GM18517 (cell line): Measurements from ENCODE around the gene LRP1.

Source experiments
- ATAC-seq: cut with Tn5 transposase; IDR thresholded peaks from one replicate; pipeline ENCODE4 v1.9.1; 2021; ENCODE audit warnings: mild to moderate bottlenecking, moderate library complexity; ENCODE audit not compliant: unreplicated experiment

The LRP1 gene

GRCh38 chr12:57170408-57170807 is 42.1 kb downstream of the LRP1 start:
- no peak for ATAC-seq

- no peak for ATAC-seq
Measured at GRCh38 chr12:57170927-57171326, 42.6 kb downstream of the LRP1 start.

- no peak for ATAC-seq
Measured at GRCh38 chr12:57171668-57172067, 43.4 kb downstream of the LRP1 start.

- ATAC-seq: no peak
Measured at GRCh38 chr12:57173089-57173488, 44.8 kb downstream of the LRP1 start.

- no peak for ATAC-seq
Measured at GRCh38 chr12:57173683-57174082, 45.4 kb downstream of the LRP1 start.

GRCh38 chr12:57175428-57176138 is 47.3 kb downstream of the LRP1 start:
- ATAC-seq: no peak

GRCh38 chr12:57176139-57176477 is 47.8 kb downstream of the LRP1 start:
- ATAC-seq: no peak

GRCh38 chr12:57176846-57177245 is 48.6 kb downstream of the LRP1 start:
- ATAC-seq: no peak

- ATAC-seq: no peak
Measured at GRCh38 chr12:57177354-57177753, 49.1 kb downstream of the LRP1 start.

- no peak for ATAC-seq
Measured at GRCh38 chr12:57178213-57178612, 49.9 kb downstream of the LRP1 start.

- no peak for ATAC-seq
Measured at GRCh38 chr12:57179331-57180086, 51.2 kb downstream of the LRP1 start.

- ATAC-seq: no peak
Measured at GRCh38 chr12:57180321-57180989, 52.2 kb downstream of the LRP1 start.

GRCh38 chr12:57181072-57181471 is 52.8 kb downstream of the LRP1 start:
- no peak for ATAC-seq

GRCh38 chr12:57181561-57182155 is 53.4 kb downstream of the LRP1 start:
- no peak for ATAC-seq

GRCh38 chr12:57182918-57183575 is 54.8 kb downstream of the LRP1 start:
- peak; percentile 83 for ATAC-seq

GRCh38 chr12:57183939-57184725 is 55.8 kb downstream of the LRP1 start:
- ATAC-seq: no peak

GRCh38 chr12:57185403-57185802 is 57.1 kb downstream of the LRP1 start:
- ATAC-seq: no peak

GRCh38 chr12:57185906-57186508 is 57.7 kb downstream of the LRP1 start:
- no peak for ATAC-seq

GRCh38 chr12:57187222-57188089 is 59.2 kb downstream of the LRP1 start:
- ATAC-seq: no peak
